GM19351 (cell line): ENCODE data around the gene GNGT2.
A peak's percentile ranks its signal among the peaks of the same experiment; 100 is the strongest.

ENCODE experiments used
- ATAC-seq: cut with Tn5 transposase; IDR thresholded peaks from one replicate; pipeline ENCODE4 v1.9.1; 2021; ENCODE audit warnings: mild to moderate bottlenecking, moderate library complexity; ENCODE audit not compliant: unreplicated experiment

The GNGT2 gene

GRCh38 chr17:49229805-49230600, 19.6 kb upstream of the GNGT2 start:
- ATAC-seq: peak; percentile 7

- ATAC-seq: no peak
Observed at GRCh38 chr17:49229076-49229804, 18.9 kb upstream of the GNGT2 start.

GRCh38 chr17:49227436-49228261, 17.3 kb upstream of the GNGT2 start:
- ATAC-seq: no peak

GRCh38 chr17:49226771-49227435, 16.5 kb upstream of the GNGT2 start:
- ATAC-seq: no peak

- ATAC-seq: no peak
Observed at GRCh38 chr17:49225554-49226236, 15.3 kb upstream of the GNGT2 start.

- ATAC-seq: no peak
Observed at GRCh38 chr17:49224997-49225337, 14.6 kb upstream of the GNGT2 start.

- no peak for ATAC-seq
Observed at GRCh38 chr17:49224198-49224996, 14.0 kb upstream of the GNGT2 start.

GRCh38 chr17:49223517-49224197, 13.3 kb upstream of the GNGT2 start:
- no peak for ATAC-seq

GRCh38 chr17:49223168-49223516, 12.8 kb upstream of the GNGT2 start:
- ATAC-seq: no peak

- no peak for ATAC-seq
Observed at GRCh38 chr17:49219987-49220386, 9.6 kb upstream of the GNGT2 start.

- ATAC-seq: no peak
Observed at GRCh38 chr17:49218941-49219913, 8.9 kb upstream of the GNGT2 start.

- ATAC-seq: peak; percentile 50
Observed at GRCh38 chr17:49217651-49218413, 7.5 kb upstream of the GNGT2 start.

- no peak for ATAC-seq
Observed at GRCh38 chr17:49216953-49217650, 6.7 kb upstream of the GNGT2 start.

GRCh38 chr17:49216482-49216881, 6.1 kb upstream of the GNGT2 start:
- ATAC-seq: no peak

- ATAC-seq: no peak
Observed at GRCh38 chr17:49214676-49215360, 4.4 kb upstream of the GNGT2 start.

- no peak for ATAC-seq
Observed at GRCh38 chr17:49213847-49214246, 3.5 kb upstream of the GNGT2 start.
